Activated CD8-positive, alpha-beta memory T cell treated with anti-CD3 and anti-CD28 coated beads for 36 hours (primary cell): ENCODE results near the gene CERCAM. TPM values are rescaled to one million over a fixed set of nuclear protein-coding genes. Genes with fewer than 3 reads are reported as not detected.
"Not testable (repeated sequence)": the region's sequence is repeated elsewhere in the genome, so short reads cannot be mapped to it uniquely, and the experiment has no call there.

ENCODE experiments used
- CTCF ChIA-PET: fragments of 350-600 bp; sonication (Branson Sonifier 250); formaldehyde crosslinking; loops from one replicate; lab custom pipeline; 2021; ENCODE audit warnings: antibody characterized with exemption; lab: Charles Lee
- POLR2A ChIA-PET: fragments of 350-600 bp; sonication (Branson Sonifier 250); formaldehyde crosslinking; loops from one replicate; lab custom pipeline; 2021; ENCODE audit warnings: antibody characterized with exemption; lab: Charles Lee
- total RNA-seq, 2 experiments: library from RNA; stranded (reverse); gene quantifications; one replicate each; pipeline ENCODE4 v1.2.3, GENCODE V29; 2021

CERCAM gene
- total RNA-seq, 2 experiments from 2014 or later, result 2.2 to 2.3 TPM

- CTCF ChIA-PET, result interaction anchor here (0.5 to 3.4 kb wide), 6 partner anchors 9 to 119 kb away, joined by 3 to 14 read pairs (median 4); partner anchors contain the start of gene CERCAM
- POLR2A ChIA-PET, result no interaction called here
Measured at GRCh38 chr9:128411364-128412119, 9.1 kb upstream of the CERCAM start.

- POLR2A ChIA-PET, result interaction anchor here (0.6 kb wide), 1 partner anchor 75 kb away, joined by 3 read pairs; no protein-coding TSS in a partner anchor
Measured at GRCh38 chr9:128412120-128412790, 8.4 kb upstream of the CERCAM start.

GRCh38 chr9:128413728-128414127 lies 6.9 kb upstream of the CERCAM start:
- CTCF ChIA-PET, POLR2A ChIA-PET: not testable (repeated sequence)

More at GRCh38 chr9:128412120-128412790, 8.4 kb upstream of the CERCAM start:
- CTCF ChIA-PET, result interaction anchor here (0.8 to 3.4 kb wide), 5 partner anchors 8 to 117 kb away, joined by 3 to 14 read pairs (median 3); partner anchors contain the start of gene CERCAM

GRCh38 chr9:128414461-128414860 lies 6.2 kb upstream of the CERCAM start:
- ChIA-PET POLR2A (no interaction called here), CTCF (no interaction called here)

GRCh38 chr9:128415281-128415680 lies 5.4 kb upstream of the CERCAM start:
- POLR2A ChIA-PET, result no interaction called here
- CTCF ChIA-PET, result no interaction called here

- POLR2A ChIA-PET, result no interaction called here
- CTCF ChIA-PET, result no interaction called here
Measured at GRCh38 chr9:128416014-128416413, 4.6 kb upstream of the CERCAM start.

- CTCF ChIA-PET, result no interaction called here
- POLR2A ChIA-PET, result no interaction called here
Measured at GRCh38 chr9:128416432-128417019, 4.1 kb upstream of the CERCAM start.

- POLR2A ChIA-PET, result interaction anchor here (0.6 to 1.2 kb wide), 2 partner anchors 48 to 369 kb away, joined by 3 to 8 read pairs; partner anchors contain the start of gene URM1
- CTCF ChIA-PET, result interaction anchor here (0.8 to 4.7 kb wide), 7 partner anchors 8 to 86 kb away, joined by 3 to 18 read pairs (median 8); partner anchors contain the start of genes GLE1 and URM1
Measured at GRCh38 chr9:128419061-128419925, 1.4 kb upstream of the CERCAM start.

GRCh38 chr9:128420060-128420650 lies 502 bp upstream of the CERCAM start:
- POLR2A ChIA-PET, result interaction anchor here (0.6 to 1.2 kb wide), 3 partner anchors 49 to 369 kb away, joined by 3 to 8 read pairs (median 3); partner anchors contain the start of gene URM1
- CTCF ChIA-PET, result interaction anchor here (0.5 to 4.7 kb wide), 9 partner anchors 9 to 224 kb away, joined by 3 to 18 read pairs (median 5); partner anchors contain the start of genes GLE1 and URM1

- POLR2A ChIA-PET, result no interaction called here
Measured at GRCh38 chr9:128421482-128421996, 882 bp downstream of the CERCAM start.

GRCh38 chr9:128422022-128422782 lies 1.5 kb downstream of the CERCAM start:
- CTCF ChIA-PET, result interaction anchor here (0.7 to 4.7 kb wide), 3 partner anchors 25 to 127 kb away, joined by 3 to 18 read pairs (median 5); no protein-coding TSS in a partner anchor
- POLR2A ChIA-PET, result not testable (repeated sequence)

More at GRCh38 chr9:128421482-128421996, 882 bp downstream of the CERCAM start:
- CTCF ChIA-PET, result interaction anchor here (0.7 to 4.7 kb wide), 5 partner anchors 10 to 126 kb away, joined by 3 to 18 read pairs (median 5); no protein-coding TSS in a partner anchor

GRCh38 chr9:128422783-128423150 lies 2.1 kb downstream of the CERCAM start:
- POLR2A ChIA-PET, result no interaction called here
- CTCF ChIA-PET, result interaction anchor here (0.7 kb wide), 1 partner anchor 631 kb away, joined by 3 read pairs; no protein-coding TSS in a partner anchor

GRCh38 chr9:128423356-128423755 lies 2.7 kb downstream of the CERCAM start:
- ChIA-PET CTCF (interaction anchor here (0.7 kb wide), 2 partner anchors 32 to 630 kb away, joined by 3 read pairs; partner anchors contain the start of gene ODF2), POLR2A (interaction anchor here (0.7 kb wide), 1 partner anchor 260 kb away, joined by 4 read pairs; no protein-coding TSS in a partner anchor)

GRCh38 chr9:128424268-128424780 lies 3.7 kb downstream of the CERCAM start:
- ChIA-PET CTCF (interaction anchor here (1.6 kb wide), 1 partner anchor 14 kb away, joined by 4 read pairs; no protein-coding TSS in a partner anchor), POLR2A (no interaction called here)

- POLR2A ChIA-PET, result no interaction called here
Measured at GRCh38 chr9:128428644-128429512, 8.2 kb downstream of the CERCAM start.

More at GRCh38 chr9:128428644-128429512, 8.2 kb downstream of the CERCAM start:
- CTCF ChIA-PET, result interaction anchor here (2.0 kb wide), 1 partner anchor 9 kb away, joined by 4 read pairs; no protein-coding TSS in a partner anchor
